Measurements from ENCODE around the gene COX18. TPM values are rescaled to one million over a fixed set of nuclear protein-coding genes. Genes with fewer than 3 reads are reported as not detected.

Gene COX18
- total and polyA plus RNA-seq, 2 of the 4 experiments (the other 2 are of a cell fraction), result 8.0 to 22.0 TPM

DNA sequence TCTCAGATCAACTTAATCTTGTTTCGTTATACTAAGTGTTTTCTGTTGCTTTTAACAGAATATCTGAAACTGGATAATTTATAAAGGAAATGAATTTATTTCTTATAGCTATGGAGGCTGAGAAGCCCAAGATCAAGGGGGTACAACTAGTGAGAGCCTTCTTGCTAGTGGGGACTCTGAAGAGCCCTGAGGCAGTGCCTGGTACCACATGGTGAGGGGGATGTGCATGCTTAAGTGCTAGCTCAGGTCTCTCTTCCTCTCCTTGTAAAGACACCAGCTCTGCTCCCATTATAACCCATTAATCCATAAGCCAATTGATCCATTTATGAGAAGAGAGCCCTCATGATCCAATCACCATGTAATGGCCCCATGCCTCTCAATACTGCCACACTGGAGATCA, 17.9 kb downstream of the COX18 start:
- ChIA-PET POLR2A (ENCODE audit: unreplicated experiment) (no interaction called here), CTCF (interaction anchor here (0.8 kb wide), 1 partner anchor 11 kb away, joined by 5 read pairs; no protein-coding TSS in a partner anchor)
- peaks cover 3% of the 10 kb centered on the region; the same call in 1 of the 2 replicates for H3K36me3 ChIP-seq (ENCODE audit: control insufficient read depth, insufficient read depth, low read length)
- H3K9ac ChIP-seq (ENCODE audit: low read depth, low read length), result no peak overlapping the region
- H4K20me1 ChIP-seq (ENCODE audit: insufficient read depth, low read length), result no peaks in the 10 kb centered on the region
- H3K79me1 ChIP-seq (ENCODE audit: low read depth in 1 of 2, low read length in 2 of 2), result no peaks in the 10 kb centered on the region
- H2BK120ac ChIP-seq (ENCODE audit: low read depth, low read length), result no peak overlapping the region
- no peak overlapping the region for H3K56ac ChIP-seq (ENCODE audit: extremely low read depth, insufficient read depth, low read length)
- H3K27ac ChIP-seq (ENCODE audit: insufficient read depth, low read length), result no peak overlapping the region
- H2BK20ac ChIP-seq (ENCODE audit: low read depth, low read length), result no peak overlapping the region
- TF ChIP-seq, protein P1, sequence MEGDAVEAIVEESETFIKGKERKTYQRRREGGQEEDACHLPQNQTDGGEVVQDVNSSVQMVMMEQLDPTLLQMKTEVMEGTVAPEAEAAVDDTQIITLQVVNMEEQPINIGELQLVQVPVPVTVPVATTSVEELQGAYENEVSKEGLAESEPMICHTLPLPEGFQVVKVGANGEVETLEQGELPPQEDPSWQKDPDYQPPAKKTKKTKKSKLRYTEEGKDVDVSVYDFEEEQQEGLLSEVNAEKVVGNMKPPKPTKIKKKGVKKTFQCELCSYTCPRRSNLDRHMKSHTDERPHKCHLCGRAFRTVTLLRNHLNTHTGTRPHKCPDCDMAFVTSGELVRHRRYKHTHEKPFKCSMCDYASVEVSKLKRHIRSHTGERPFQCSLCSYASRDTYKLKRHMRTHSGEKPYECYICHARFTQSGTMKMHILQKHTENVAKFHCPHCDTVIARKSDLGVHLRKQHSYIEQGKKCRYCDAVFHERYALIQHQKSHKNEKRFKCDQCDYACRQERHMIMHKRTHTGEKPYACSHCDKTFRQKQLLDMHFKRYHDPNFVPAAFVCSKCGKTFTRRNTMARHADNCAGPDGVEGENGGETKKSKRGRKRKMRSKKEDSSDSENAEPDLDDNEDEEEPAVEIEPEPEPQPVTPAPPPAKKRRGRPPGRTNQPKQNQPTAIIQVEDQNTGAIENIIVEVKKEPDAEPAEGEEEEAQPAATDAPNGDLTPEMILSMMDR (conservative IDR thresholded peaks at IDR 0.05; ENCODE audit: low read depth, low read length), result no peak
- no peak for TF ChIP-seq BHLHE40 (IDR thresholded peaks at IDR 0.05; ENCODE audit: low read depth, low read length)
- TF ChIP-seq MXI1 (IDR thresholded peaks at IDR 0.05; ENCODE audit: borderline replicate concordance, low read depth, low read length), result no peak
- TF ChIP-seq FOS (IDR thresholded peaks at IDR 0.05; ENCODE audit: low read depth, low read length), result no peak
- TF ChIP-seq RCOR1 (IDR thresholded peaks at IDR 0.05; ENCODE audit: insufficient replicate concordance, low read length), result no peak
- no peak for TF ChIP-seq MAFK (IDR thresholded peaks at IDR 0.05; ENCODE audit: low read depth, low read length)
- TF ChIP-seq RAD21 (IDR thresholded peaks at IDR 0.05; ENCODE audit: low read length), result no peak
- TF ChIP-seq CHD1 (IDR thresholded peaks at IDR 0.05; ENCODE audit: low read depth, low read length), result no peak
- TF ChIP-seq MAZ (IDR thresholded peaks at IDR 0.05; ENCODE audit: borderline replicate concordance, low read depth, low read length), result no peak
- no peak for TF ChIP-seq CEBPB (IDR thresholded peaks at IDR 0.05; ENCODE audit: low read depth, low read length)
- TF ChIP-seq RFX5 (IDR thresholded peaks at IDR 0.05; ENCODE audit: low read depth, low read length), result no peak
- no peak for TF ChIP-seq ELK1 (IDR thresholded peaks at IDR 0.05; ENCODE audit: borderline replicate concordance, low read depth, low read length)
- TF ChIP-seq, protein P2, sequence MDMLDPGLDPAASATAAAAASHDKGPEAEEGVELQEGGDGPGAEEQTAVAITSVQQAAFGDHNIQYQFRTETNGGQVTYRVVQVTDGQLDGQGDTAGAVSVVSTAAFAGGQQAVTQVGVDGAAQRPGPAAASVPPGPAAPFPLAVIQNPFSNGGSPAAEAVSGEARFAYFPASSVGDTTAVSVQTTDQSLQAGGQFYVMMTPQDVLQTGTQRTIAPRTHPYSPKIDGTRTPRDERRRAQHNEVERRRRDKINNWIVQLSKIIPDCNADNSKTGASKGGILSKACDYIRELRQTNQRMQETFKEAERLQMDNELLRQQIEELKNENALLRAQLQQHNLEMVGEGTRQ (IDR thresholded peaks at IDR 0.05; ENCODE audit: low read depth, low read length), result no peak
- TF ChIP-seq SMC3 (IDR thresholded peaks at IDR 0.05; ENCODE audit: low read depth, low read length), result no peak
- no peak for TF ChIP-seq NFE2L2 (IDR thresholded peaks at IDR 0.05; ENCODE audit: low read depth, low read length)
- TF ChIP-seq POLR2A (IDR thresholded peaks at IDR 0.05; ENCODE audit: low read depth, low read length), result no peak
- no peak overlapping the region for H2AK5ac ChIP-seq (ENCODE audit: low read depth, low read length)
- no peak overlapping the region for H4K8ac ChIP-seq (ENCODE audit: low read depth in 2 of 2, low read length in 2 of 2)
- no peak overlapping the region for H3K18ac ChIP-seq (ENCODE audit: low read depth, low read length)
- no peak overlapping the region for H2BK5ac ChIP-seq (ENCODE audit: low read depth, low read length, poor library complexity, severe bottlenecking)
- no peaks in the 10 kb centered on the region for H3K9me1 ChIP-seq (ENCODE audit: insufficient read depth, low read length)
- H2BK15ac ChIP-seq (ENCODE audit: low read depth, low read length), result no peak overlapping the region
- dilution Hi-C loops (cut with HindIII; ENCODE audit: low sequenced_read_pairs, unreplicated experiment) (no loop called here), intact Hi-C loops (cut with micrococcal nuclease) (no loop called here), in situ Hi-C loops (cut with MboI; ENCODE audit: low sequenced_read_pairs) (no loop called here)
- WGBS, 2 experiments (ENCODE audit: extremely low coverage in 2 of 2, insufficient read length in 1 of 2), result no CpG with 5 or more reads among the region's 1 CpG
- H3K4me1 ChIP-seq (ENCODE audit: control insufficient read depth, insufficient read depth, low read length), result 0 out of 2 replicates have a peak, but pooled peaks cover 1% of the 10 kb centered on the region
- no peaks in the 10 kb centered on the region for H3K9me3 ChIP-seq (ENCODE audit: control insufficient read depth, insufficient read depth, low read length)
- H2AFZ ChIP-seq (replicated peaks; ENCODE audit: low read length, poor library complexity), result no peak overlapping the region
- H3K4me3 ChIP-seq (ENCODE audit: insufficient read depth, low read depth, low read length), result no peak overlapping the region
- BruUV-seq (replicated peaks), result no TSS peak
- H3K4me2 ChIP-seq (ENCODE audit: low read depth, low read length), result no peak overlapping the region
- no peak overlapping the region for H2AK9ac ChIP-seq (replicated peaks; ENCODE audit: low read depth, low read length, poor library complexity)
- no peak for DNase-seq
- no peak for ATAC-seq (ENCODE audit: low read depth)
- no peak overlapping the region for H3K23ac ChIP-seq (ENCODE audit: low read depth, low read length)
- H4K91ac ChIP-seq (ENCODE audit: insufficient read depth, low read depth, low read length), result no peak overlapping the region
- H3K4ac ChIP-seq (ENCODE audit: low read depth, low read length), result no peak overlapping the region
- H3K14ac ChIP-seq (replicated peaks; ENCODE audit: low read depth, low read length), result no peak overlapping the region
- H3K27me3 ChIP-seq (ENCODE audit: control insufficient read depth, insufficient read depth, low read length), result no peaks in the 10 kb centered on the region
- H4K5ac ChIP-seq (ENCODE audit: low read depth, low read length), result no peak overlapping the region
